ENCODE measurements around the gene CEMIP. TPM values are rescaled to one million over a fixed set of nuclear protein-coding genes. Genes with fewer than 3 reads are reported as not detected.

CEMIP gene
- total RNA-seq, 3 donors from 2014 or later: under 0.01 to 0.66 (median 0.59) TPM

GRCh38 chr15:80967991-80968510 lies 188.9 kb downstream of the CEMIP start:
- H3K4me1 ChIP-seq: no peaks in the 10 kb centered on the region
- H3K36me3 ChIP-seq: no peaks in the 10 kb centered on the region
- no peaks in the 10 kb centered on the region for H3K9me3 ChIP-seq
- H3K27me3 ChIP-seq: no peaks in the 10 kb centered on the region
- intact Hi-C loops (cut with DNase I; ENCODE audit: low total_unique reads): no loop called here
- no peak for TF ChIP-seq POLR2A (IDR thresholded peaks at IDR 0.05)
- TF ChIP-seq POLR2AphosphoS5 (IDR thresholded peaks at IDR 0.05): no peak
- TF ChIP-seq CTCF (IDR thresholded peaks at IDR 0.05): no peak
- H3K27ac ChIP-seq: no peak overlapping the region
- no peak for DNase-seq (ENCODE audit: low spot score in 2 of 2)
- H3K4me3 ChIP-seq: no peak overlapping the region

- no peaks in the 10 kb centered on the region for H3K36me3 ChIP-seq
- intact Hi-C loops (cut with DNase I; ENCODE audit: low total_unique reads): no loop called here
- no peak for TF ChIP-seq POLR2AphosphoS5 (IDR thresholded peaks at IDR 0.05)
- no peak for TF ChIP-seq POLR2A (IDR thresholded peaks at IDR 0.05)
- no peak for TF ChIP-seq CTCF (IDR thresholded peaks at IDR 0.05)
Measured at GRCh38 chr15:80969316-80969715, 190.1 kb downstream of the CEMIP start.

GRCh38 chr15:80970018-80970657 lies 191.0 kb downstream of the CEMIP start:
- Histone ChIP-seq H3K9me3 (no peaks in the 10 kb centered on the region), H3K27ac (no peak overlapping the region), H3K4me3 (no peak overlapping the region), H3K4me1 (no peaks in the 10 kb centered on the region), H3K27me3 (no peaks in the 10 kb centered on the region), H3K36me3 (no peaks in the 10 kb centered on the region)
- peak; percentile 5 to 66 for DNase-seq (ENCODE audit: low spot score in 2 of 2)
- TF ChIP-seq POLR2AphosphoS5 (IDR thresholded peaks at IDR 0.05): no peak
- peak; percentile 37 to 85 (median 74) for TF ChIP-seq CTCF (IDR thresholded peaks at IDR 0.05)
- intact Hi-C loops (cut with DNase I; ENCODE audit: low total_unique reads): no loop called here

More at GRCh38 chr15:80969316-80969715, 190.1 kb downstream of the CEMIP start:
- no peaks in the 10 kb centered on the region for H3K9me3 ChIP-seq
- H3K27me3 ChIP-seq: no peaks in the 10 kb centered on the region
- H3K4me3 ChIP-seq: no peak overlapping the region
- no peak overlapping the region for H3K27ac ChIP-seq
- peak in 1 of 2 donors; percentile 15 for DNase-seq (ENCODE audit: low spot score in 2 of 2)
- H3K4me1 ChIP-seq: no peaks in the 10 kb centered on the region

GRCh38 chr15:80970658-80971057 lies 191.5 kb downstream of the CEMIP start:
- TF ChIP-seq CTCF (IDR thresholded peaks at IDR 0.05): no peak
- H3K36me3 ChIP-seq: no peaks in the 10 kb centered on the region
- intact Hi-C loops (cut with DNase I; ENCODE audit: low total_unique reads): no loop called here
- H3K27ac ChIP-seq: no peak overlapping the region
- DNase-seq (ENCODE audit: low spot score in 2 of 2): peak in 1 of 2 donors; percentile 0
- no peaks in the 10 kb centered on the region for H3K9me3 ChIP-seq
- no peaks in the 10 kb centered on the region for H3K4me1 ChIP-seq
- no peak overlapping the region for H3K4me3 ChIP-seq
- no peaks in the 10 kb centered on the region for H3K27me3 ChIP-seq

GRCh38 chr15:80971143-80971542 lies 192.0 kb downstream of the CEMIP start:
- H3K27ac ChIP-seq: no peak overlapping the region
- intact Hi-C loops (cut with DNase I; ENCODE audit: low total_unique reads): no loop called here
- H3K9me3 ChIP-seq: no peaks in the 10 kb centered on the region
- H3K4me1 ChIP-seq: no peaks in the 10 kb centered on the region
- TF ChIP-seq CTCF (IDR thresholded peaks at IDR 0.05): no peak
- TF ChIP-seq POLR2A (IDR thresholded peaks at IDR 0.05): no peak
- TF ChIP-seq POLR2AphosphoS5 (IDR thresholded peaks at IDR 0.05): no peak
- no peaks in the 10 kb centered on the region for H3K36me3 ChIP-seq
- no peak overlapping the region for H3K4me3 ChIP-seq
- no peaks in the 10 kb centered on the region for H3K27me3 ChIP-seq
- peak in 1 of 2 donors; percentile 5 for DNase-seq (ENCODE audit: low spot score in 2 of 2)

All from breast epithelium (tissue), 4 donors.